Measurements from ENCODE around the gene AGTRAP. TPM values are rescaled to one million over a fixed set of nuclear protein-coding genes. Genes with fewer than 3 reads are reported as not detected.

AGTRAP gene
- total and polyA plus RNA-seq, 4 donors, result 37.0 to 266 (median 83.3) TPM

- 3 to 4% methylated on average over 43 to 44 of the region's 44 CpGs for WGBS, 2 donors
- peak; percentile 92 for TF ChIP-seq CTCF (IDR thresholded peaks at IDR 0.05; ENCODE audit: control extremely low read depth, extremely low read depth)
- peak; percentile 73 to 79 (median 73) for DNase-seq
- Histone ChIP-seq H3K9me3 (ENCODE audit: control insufficient read depth in 4 of 4, insufficient read depth in 3 of 4, low read length in 3 of 4) (peaks cover 0 to 2% (median 0%) of the 10 kb centered on the region in 4 donors), H3K27ac (ENCODE audit: low read depth in 1 of 2, low read length in 1 of 2) (peak overlapping the region in 1 of 2 donors; percentile 84), H3K4me3 (peak overlapping the region; percentile 12), H3K9ac (ENCODE audit: insufficient read depth in 1 of 2, low read length in 2 of 2) (no peak overlapping the region), H3K36me3 (ENCODE audit: control insufficient read depth in 4 of 4, insufficient read depth in 4 of 4, low read length in 4 of 4) (no peaks in the 10 kb centered on the region), H3K27me3 (ENCODE audit: control insufficient read depth in 3 of 3, insufficient read depth in 3 of 3, low read length in 2 of 3) (no peaks in the 10 kb centered on the region), H3K4me1 (ENCODE audit: control insufficient read depth in 5 of 5, insufficient read depth in 5 of 5, low read length in 5 of 5) (peaks cover 0 to 7% (median 4%) of the 10 kb centered on the region in 5 donors)
- ATAC-seq (ENCODE audit: insufficient read depth, low FRiP score), result peak; percentile 78
Observed at GRCh38 chr1:11719313-11720032, 16.5 kb upstream of the AGTRAP start.

GRCh38 chr1:11720033-11720376 is 15.9 kb upstream of the AGTRAP start:
- no peak overlapping the region for H3K9ac ChIP-seq (ENCODE audit: insufficient read depth in 1 of 2, low read length in 2 of 2)
- 72 to 82% methylated on average over 12 of the region's 12 CpGs for WGBS, 2 donors
- no peak for TF ChIP-seq CTCF (IDR thresholded peaks at IDR 0.05; ENCODE audit: control extremely low read depth, extremely low read depth)
- no peak overlapping the region for H3K27ac ChIP-seq (ENCODE audit: low read depth in 1 of 2, low read length in 1 of 2)
- H3K27me3 ChIP-seq (ENCODE audit: control insufficient read depth in 3 of 3, insufficient read depth in 3 of 3, low read length in 2 of 3), result no peaks in the 10 kb centered on the region
- no peaks in the 10 kb centered on the region for H3K36me3 ChIP-seq (ENCODE audit: control insufficient read depth in 4 of 4, insufficient read depth in 4 of 4, low read length in 4 of 4)
- H3K4me1 ChIP-seq (ENCODE audit: control insufficient read depth in 5 of 5, insufficient read depth in 5 of 5, low read length in 5 of 5), result peaks cover 0 to 7% (median 4%) of the 10 kb centered on the region in 5 donors
- ATAC-seq (ENCODE audit: insufficient read depth, low FRiP score) (no peak), DNase-seq (no peak)
- peaks cover 0 to 2% (median 0%) of the 10 kb centered on the region in 4 donors for H3K9me3 ChIP-seq (ENCODE audit: control insufficient read depth in 4 of 4, insufficient read depth in 3 of 4, low read length in 3 of 4)
- no peak overlapping the region for H3K4me3 ChIP-seq

- no peak for DNase-seq
- Histone ChIP-seq H3K27ac (ENCODE audit: low read depth in 1 of 2, low read length in 1 of 2) (no peak overlapping the region), H3K36me3 (ENCODE audit: control insufficient read depth in 4 of 4, insufficient read depth in 4 of 4, low read length in 4 of 4) (no peaks in the 10 kb centered on the region), H3K4me1 (ENCODE audit: control insufficient read depth in 5 of 5, insufficient read depth in 5 of 5, low read length in 5 of 5) (peaks cover 0 to 7% (median 4%) of the 10 kb centered on the region in 5 donors), H3K9ac (ENCODE audit: insufficient read depth in 1 of 2, low read length in 2 of 2) (no peak overlapping the region), H3K27me3 (ENCODE audit: control insufficient read depth in 3 of 3, insufficient read depth in 3 of 3, low read length in 2 of 3) (no peaks in the 10 kb centered on the region), H3K4me3 (no peak overlapping the region), H3K9me3 (ENCODE audit: control insufficient read depth in 4 of 4, insufficient read depth in 3 of 4, low read length in 3 of 4) (peaks cover 0 to 2% (median 0%) of the 10 kb centered on the region in 4 donors)
- ATAC-seq (ENCODE audit: insufficient read depth, low FRiP score), result no peak
- WGBS, 2 donors, result 67 to 82% methylated on average over 4 of the region's 4 CpGs
- no peak for TF ChIP-seq CTCF (IDR thresholded peaks at IDR 0.05; ENCODE audit: control extremely low read depth, extremely low read depth)
Observed at GRCh38 chr1:11720525-11720924, 15.4 kb upstream of the AGTRAP start.

Data from lung (tissue), 12 donors.